HG03196 (cell line): Measurements from ENCODE around the gene NDUFAF3.

Source experiments
- ATAC-seq: cut with Tn5 transposase; IDR thresholded peaks from one replicate; pipeline ENCODE4 v1.9.1; 2021; ENCODE audit not compliant: unreplicated experiment

NDUFAF3 gene

DNA sequence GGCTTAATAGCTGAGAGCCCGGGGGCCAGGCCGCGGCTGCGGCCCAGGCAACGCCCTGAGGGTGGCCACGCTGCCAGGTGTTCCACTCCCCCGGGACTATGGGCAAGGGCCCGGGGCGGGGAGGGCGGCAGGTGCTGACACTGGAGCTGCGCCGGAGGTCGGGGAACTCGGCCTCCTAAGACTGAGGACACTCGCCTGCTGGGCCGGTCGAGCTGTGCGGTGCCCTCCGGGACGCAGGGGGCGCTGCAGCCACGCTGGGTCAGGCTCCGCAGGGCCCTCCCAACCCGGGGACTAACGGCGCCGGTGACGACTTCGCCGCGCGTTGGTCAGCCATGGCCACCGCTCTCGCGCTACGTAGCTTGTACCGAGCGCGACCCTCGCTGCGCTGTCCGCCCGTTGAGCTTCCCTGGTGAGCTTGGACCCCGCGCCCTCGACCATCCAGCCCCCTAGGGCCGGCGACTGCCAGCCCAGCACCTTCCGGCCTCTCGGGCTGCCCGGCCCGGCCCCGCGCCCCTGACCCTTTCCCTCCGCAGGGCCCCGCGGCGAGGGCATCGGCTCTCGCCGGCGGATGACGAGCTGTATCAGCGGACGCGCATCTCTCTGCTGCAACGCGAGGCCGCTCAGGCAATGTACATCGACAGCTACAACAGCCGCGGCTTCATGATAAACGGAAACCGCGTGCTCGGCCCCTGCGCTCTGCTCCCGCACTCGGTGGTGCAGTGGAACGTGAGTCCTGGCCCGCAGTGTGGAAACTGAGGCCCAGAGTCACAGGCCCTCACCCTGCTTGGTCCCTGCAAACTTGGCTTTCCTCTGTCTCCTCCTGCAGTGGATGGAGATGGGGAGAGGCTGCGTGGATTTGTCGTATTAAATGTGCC, at the start of gene NDUFAF3:
Gene NDUFAF3, plus strand, starts transcription at position 309 of the 875 bp plus-strand sequence. Its CDS starts 24 bp downstream, at position 333.
- peak; percentile 48 for ATAC-seq

GRCh38 chr3:48974076-48974864, 47.7 kb upstream of the NDUFAF3 start:
- ATAC-seq = no peak

GRCh38 chr3:48979451-48979850, 42.5 kb upstream of the NDUFAF3 start:
- ATAC-seq = no peak

DNA sequence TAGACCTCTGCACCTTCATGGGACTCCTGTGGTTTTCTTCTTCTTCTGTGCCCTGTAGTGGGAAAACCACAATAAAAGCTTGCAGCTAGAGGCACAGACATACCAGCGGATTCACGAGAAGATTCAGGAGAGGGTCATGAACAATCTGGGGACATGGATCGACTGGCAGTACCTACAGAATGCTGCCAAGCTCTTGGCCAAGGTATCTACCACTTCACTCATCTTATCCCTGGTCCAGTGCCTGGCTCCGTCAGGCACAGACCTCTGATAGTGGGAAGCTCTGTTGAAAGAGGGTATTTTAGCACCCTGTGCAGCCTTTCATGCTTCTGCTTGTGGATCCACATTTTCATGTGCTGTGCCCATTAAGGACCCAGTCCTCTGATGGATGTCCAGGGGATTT, 41.6 kb upstream of the NDUFAF3 start:
- ATAC-seq = no peak

GRCh38 chr3:48982016-48982415, 39.9 kb upstream of the NDUFAF3 start:
- no peak for ATAC-seq

DNA sequence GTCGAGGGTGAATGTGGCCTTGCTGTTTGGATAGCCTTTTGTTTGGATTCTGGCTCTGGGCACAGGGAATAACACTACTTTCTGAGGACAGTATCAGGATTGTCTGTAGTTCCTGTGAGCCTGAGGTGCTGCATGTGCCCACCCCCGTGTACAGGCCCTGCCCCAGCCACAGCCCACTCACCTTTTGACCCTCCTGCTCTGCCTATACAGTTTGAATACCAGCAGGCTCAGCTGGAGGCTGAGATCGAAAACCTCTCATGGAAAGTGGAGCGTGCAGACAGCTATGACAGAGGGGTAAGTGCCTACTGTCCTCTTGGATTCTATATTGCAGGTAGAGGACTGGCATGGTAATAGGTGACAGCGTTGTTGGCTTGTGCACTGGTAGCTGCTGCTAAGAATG, 39.2 kb upstream of the NDUFAF3 start:
- no peak for ATAC-seq

DNA sequence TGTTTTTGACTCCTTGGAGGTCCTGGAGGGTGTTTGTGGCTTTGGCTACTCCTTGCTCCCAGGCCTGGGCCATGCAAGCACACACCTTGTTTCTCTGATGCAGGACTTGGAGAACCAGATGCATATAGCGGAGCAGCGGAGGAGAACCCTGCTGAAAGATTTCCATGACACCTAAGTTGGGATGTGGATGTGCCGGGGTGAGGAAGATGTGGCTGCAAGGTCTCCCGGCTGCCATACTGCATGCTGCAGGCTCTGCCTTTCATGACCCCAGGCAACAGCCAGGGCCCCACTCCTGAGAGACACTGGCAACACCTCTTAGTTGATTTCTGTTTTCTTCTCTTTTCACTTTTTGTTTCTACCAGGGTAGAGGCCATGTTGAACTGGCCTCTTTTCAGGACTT, 38.8 kb upstream of the NDUFAF3 start:
- ATAC-seq = no peak

DNA sequence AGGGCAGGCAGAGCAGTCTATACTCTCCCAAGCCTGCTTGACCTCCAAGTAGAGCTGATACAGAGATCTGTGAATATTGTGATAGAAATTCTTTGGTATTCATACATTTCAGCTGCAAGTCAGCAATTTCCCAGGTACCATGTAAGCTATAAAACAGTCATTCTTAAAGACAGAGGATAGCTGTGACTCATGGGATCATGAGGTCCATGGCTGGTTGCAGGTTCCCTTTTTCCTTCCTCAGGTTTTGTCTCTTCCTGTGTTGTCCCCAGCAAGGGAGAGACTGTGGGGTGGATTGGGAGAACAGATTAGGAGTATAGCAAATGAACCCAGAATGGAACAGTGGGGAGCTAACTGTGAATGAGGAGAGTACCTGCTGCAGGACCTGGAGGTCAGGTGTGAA, 37.3 kb upstream of the NDUFAF3 start:
- no peak for ATAC-seq

DNA sequence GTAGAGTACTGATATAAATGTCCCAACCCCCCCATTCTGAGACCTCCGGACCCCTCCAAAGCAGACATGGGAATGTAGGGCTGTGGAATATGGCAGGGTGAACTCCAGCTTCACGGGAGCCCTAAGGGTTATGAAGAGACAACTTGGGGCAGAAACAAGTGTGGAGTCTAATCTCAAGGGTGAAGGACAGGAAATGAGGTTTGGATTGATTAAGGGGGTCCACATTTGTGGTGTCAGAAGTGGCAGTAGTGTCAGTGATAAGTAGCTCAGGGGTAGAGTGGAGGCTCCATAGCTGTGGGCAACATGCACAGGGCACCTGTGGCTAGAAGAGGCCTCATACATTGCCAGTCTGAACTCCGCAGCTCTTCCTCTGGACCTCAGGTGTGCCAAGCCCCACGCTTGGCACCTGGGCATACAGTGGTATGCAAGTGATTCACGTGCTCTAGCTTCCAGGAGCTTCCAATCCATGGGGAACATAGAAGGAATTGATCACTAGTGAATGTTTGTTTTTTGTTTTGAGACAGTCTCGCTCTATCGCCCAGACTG, 36.0 kb upstream of the NDUFAF3 start:
- ATAC-seq = no peak

DNA sequence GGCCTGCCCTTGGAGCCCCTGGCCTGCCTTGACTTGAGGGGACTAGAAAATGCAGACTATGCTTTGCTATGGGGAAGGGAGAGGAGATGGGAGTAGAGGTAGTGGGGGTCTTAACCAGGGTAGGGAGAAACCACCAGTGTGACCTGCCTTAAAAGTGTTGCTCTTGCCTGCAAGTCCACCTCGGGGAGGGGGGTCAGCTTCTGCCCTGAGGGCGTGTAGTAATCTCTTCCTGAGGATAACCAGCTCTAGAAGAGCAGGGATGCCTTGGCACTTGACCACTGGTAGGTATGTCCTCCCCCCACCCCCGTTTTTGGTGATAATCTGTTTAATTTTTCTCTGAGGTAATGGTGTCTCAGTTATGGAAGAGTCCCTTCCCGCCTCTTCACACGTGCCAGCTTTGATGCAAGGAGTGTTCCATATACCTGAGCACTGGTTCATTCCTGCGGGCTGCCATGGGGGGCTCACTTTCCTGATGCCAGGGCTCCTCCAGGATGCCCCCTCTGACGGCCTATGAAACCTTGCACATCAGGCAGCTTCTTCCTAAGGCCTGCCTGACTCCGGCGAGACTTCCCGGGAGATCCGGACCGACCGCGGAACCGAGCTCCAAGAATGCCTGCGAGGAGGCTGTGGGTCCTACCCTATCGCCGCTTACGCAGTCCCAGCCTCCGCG, 32.7 kb upstream of the NDUFAF3 start:
- ATAC-seq = peak; percentile 1

DNA sequence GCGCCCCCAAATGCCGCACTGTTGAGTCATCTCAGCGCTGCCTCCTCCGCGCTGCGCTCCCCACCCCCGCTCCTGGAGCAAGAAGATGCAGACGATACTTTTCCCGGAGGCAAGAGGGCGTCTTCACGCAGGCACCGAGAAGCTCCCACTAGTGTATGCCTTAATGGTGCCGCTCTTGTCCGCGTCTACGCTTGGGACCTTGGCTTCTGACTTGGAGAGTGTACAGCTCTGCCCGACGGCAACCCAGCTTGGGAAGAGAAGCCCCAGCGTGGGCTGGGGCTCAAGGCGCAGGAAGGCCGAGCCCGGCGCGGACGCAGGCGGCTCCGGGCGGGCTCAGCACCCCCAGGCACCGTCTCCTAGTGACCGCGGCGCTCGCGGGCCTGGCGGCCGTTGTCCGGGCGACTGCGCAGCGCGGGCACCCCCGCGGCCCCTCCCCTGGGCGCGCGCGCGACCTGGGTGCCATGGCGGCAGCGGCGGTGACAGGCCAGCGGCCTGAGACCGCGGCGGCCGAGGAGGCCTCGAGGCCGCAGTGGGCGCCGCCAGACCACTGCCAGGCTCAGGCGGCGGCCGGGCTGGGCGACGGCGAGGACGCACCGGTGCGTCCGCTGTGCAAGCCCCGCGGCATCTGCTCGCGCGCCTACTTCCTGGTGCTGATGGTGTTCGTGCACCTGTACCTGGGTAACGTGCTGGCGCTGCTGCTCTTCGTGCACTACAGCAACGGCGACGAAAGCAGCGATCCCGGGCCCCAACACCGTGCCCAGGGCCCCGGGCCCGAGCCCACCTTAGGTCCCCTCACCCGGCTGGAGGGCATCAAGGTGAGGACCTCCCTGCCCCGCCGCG, 31.9 kb upstream of the NDUFAF3 start, which contains the start of gene P4HTM:
Gene P4HTM, plus strand, starts transcription at position 446 of the 840 bp plus-strand sequence. Its CDS starts 16 bp downstream, at position 462.
- ATAC-seq = peak; percentile 45

DNA sequence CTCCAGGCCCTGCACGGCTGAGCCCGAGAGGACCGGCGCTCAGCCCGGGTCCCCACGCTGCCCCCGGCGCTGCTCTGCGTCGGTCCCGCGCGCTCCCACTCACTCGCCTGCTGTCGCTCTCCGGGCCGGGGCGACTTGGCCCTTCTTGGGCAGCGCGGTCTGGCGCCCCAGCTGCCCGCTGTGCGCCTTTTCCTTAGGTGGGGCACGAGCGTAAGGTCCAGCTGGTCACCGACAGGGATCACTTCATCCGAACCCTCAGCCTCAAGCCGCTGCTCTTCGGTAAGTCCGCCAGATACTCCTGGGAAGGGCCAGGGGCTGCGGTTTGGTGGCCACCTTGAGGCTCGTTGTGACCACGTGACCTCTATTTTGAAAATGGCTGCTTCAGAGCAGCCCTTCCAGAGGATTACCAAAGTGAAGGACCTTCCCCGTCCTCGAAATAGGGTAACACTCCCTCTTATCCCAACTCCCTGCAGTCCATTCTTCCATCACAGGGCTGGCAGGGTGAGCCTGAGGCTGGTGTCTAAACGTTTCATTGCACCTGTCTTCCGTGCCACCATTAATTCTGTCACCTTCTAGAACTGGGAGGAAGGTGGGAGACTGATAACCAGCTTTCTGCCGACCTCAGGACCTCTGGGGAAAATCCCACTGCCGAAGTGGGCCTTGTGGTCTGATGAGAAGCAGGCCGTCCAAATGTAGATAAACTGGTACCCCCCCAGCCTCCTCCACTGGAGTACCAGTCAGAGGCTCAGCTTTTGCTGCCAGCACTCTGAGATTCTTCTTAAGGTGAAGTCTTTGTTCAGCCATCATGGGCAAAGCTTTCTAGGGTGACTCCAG, 31.1 kb upstream of the NDUFAF3 start:
- peak; percentile 19 for ATAC-seq

GRCh38 chr3:48991851-48992545, 29.9 kb upstream of the NDUFAF3 start:
- ATAC-seq = no peak

- ATAC-seq = no peak
These were observed 28.1 kb upstream of the NDUFAF3 start for GRCh38 chr3:48993834-48994233.

GRCh38 chr3:48996640-48997039, 25.3 kb upstream of the NDUFAF3 start:
- no peak for ATAC-seq

GRCh38 chr3:48997102-48997635, 24.8 kb upstream of the NDUFAF3 start:
- ATAC-seq = no peak

DNA sequence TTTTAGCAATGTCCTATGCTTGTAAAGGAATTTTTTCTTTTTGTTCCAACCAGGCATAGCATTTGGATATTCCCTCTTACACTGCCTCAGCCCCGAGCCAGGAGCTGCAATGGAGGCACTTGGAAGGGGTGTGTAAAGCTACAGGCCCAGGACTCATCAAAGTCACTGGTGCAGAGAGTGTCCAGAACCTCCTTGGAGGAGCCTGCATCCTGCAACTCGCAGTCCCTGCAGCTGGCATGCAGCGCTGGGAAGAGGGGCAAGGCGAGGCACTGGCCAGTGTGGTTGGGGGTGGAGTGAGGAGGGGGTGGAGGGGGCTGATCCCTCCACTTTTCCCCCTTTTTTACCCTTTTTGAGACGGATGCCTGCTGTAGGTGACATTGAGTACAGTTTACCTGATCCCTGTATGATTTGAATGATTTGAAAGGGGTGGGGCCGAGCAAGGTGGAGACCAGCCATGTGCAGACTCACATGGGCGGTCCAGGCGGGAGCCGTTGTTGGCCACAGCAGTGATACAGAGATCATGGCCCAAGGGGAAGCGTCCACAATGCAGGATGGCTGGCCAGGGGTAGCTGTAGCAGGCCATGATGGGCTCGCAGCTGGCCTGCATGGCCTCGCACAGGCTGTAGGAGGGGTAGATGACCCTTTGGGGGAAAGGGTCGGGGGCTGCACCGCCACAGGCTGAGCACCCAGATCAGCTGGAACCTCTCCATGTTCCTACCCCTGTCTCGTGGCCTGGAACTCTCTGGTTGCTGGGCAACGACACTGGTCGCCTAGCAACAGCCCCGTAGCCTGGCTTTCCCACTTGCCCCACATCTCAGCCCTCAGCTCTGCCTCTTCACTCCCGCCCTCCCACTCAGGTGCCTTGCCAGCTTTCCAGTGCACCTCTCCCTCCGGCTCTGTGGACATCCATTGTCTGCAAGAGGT, 23.9 kb upstream of the NDUFAF3 start:
- ATAC-seq = no peak
